K562 (cell line): ENCODE results near the gene ARHGAP22. TPM values are rescaled to one million over a fixed set of nuclear protein-coding genes. Genes with fewer than 3 reads are reported as not detected.
A peak's percentile ranks its signal among the peaks of the same experiment; 100 is the strongest.

Experiments used
- ATAC-seq: fragments of 200-7000 bp; cut with Tn5 transposase; 3 replicates; pipeline ENCODE4 v1.9.1; 2020; ENCODE audit warnings: moderate library complexity
- BruUV-seq: library from RNA; stranded (reverse); fragments of 400-500 nt; replicated peaks from 2 replicates; lab custom pipeline; 2021; lab: Mats Ljungman, UMichigan
- CTCF ChIA-PET: fragments of 300-600 bp; formaldehyde crosslinking; extraction: SDS; loops from one replicate; lab custom pipeline; 2021; ENCODE audit warnings: low intra/inter-chr PET ratio; lab: Yijun Ruan, JAX
- POLR2A ChIA-PET: fragments of 300-600, 350-650 bp; sonication (Branson Sonifier 250); formaldehyde crosslinking; extraction: SDS; loops from one replicate; lab custom pipeline; 2021; ENCODE audit warnings: antibody characterized with exemption, inconsistent platforms; lab: Yijun Ruan, JAX
- DNase-seq, 4 experiments: peaks; one replicate each; pipeline versions ENCODE4 v3.0.0 to v3.0.0-alpha.2; 2011 to 2018; ENCODE audit warnings: low spot score in 3 of 4, mixed read lengths in 3 of 4; ENCODE audit errors: extremely low read depth in 1 of 4
- FAIRE-seq: peaks from 2 replicates; lab custom pipeline; 2011; peaks lifted over from hg19 to GRCh38; lab: Jason Lieb, UNC
- H2AFZ ChIP-seq: 2 replicates; pipeline ENCODE4 v1.6.0; 2011; ENCODE audit warnings: low read depth, low read length, control low read depth, inconsistent platforms
- H3K27ac ChIP-seq: fragments of 200-600 bp; 3 replicates; pipeline ENCODE4 v1.8.0; 2011; ENCODE audit warnings: low read depth, mild to moderate bottlenecking, control low read depth, inconsistent platforms, low read length, moderate library complexity, mixed read lengths; ENCODE audit errors: extremely low read depth
- H3K27me3 ChIP-seq, 2 experiments: fragments of 300-600 bp in 1 of 2; 2 replicates in 1 of 2; 3 replicates in 1 of 2; pipeline versions ENCODE4 v1.6.0 to v1.8.0; 2011; ENCODE audit warnings: inconsistent platforms in 2 of 2, low read length in 2 of 2, mild to moderate bottlenecking in 1 of 2, mixed read lengths in 1 of 2, moderate library complexity in 1 of 2; ENCODE audit not compliant: control insufficient read depth in 2 of 2, insufficient read depth in 2 of 2
- H3K36me3 ChIP-seq: fragments of 300-600 bp; 3 replicates; pipeline ENCODE4 v1.8.0; 2011; ENCODE audit warnings: mild to moderate bottlenecking, low read length, inconsistent platforms; ENCODE audit not compliant: control insufficient read depth, insufficient read depth
- H3K4me1 ChIP-seq, 2 experiments: fragments of 200-600 bp in 1 of 2; replicated peaks in 1 of 2; 2 replicates in 1 of 2; 3 replicates in 1 of 2; pipeline versions ENCODE4 v1.5.1 to v1.8.0; 2011; ENCODE audit warnings: inconsistent platforms in 2 of 2, low read length in 2 of 2, mild to moderate bottlenecking in 1 of 2, mixed read lengths in 1 of 2, moderate library complexity in 1 of 2; ENCODE audit not compliant: control insufficient read depth in 2 of 2, insufficient read depth in 2 of 2
- H3K4me2 ChIP-seq: 2 replicates; pipeline ENCODE4 v1.6.1; 2011; ENCODE audit warnings: low read length, control low read depth, inconsistent platforms, mixed read lengths; ENCODE audit not compliant: insufficient read depth
- H3K4me3 ChIP-seq: fragments of 200-600 bp; sonication (generic), shearing (Covaris generic); 2 replicates; pipeline ENCODE4 v1.5.1; 2016; ENCODE audit warnings: control low read depth, inconsistent platforms
- H3K79me2 ChIP-seq: fragments of 200-600 bp; 3 replicates; pipeline ENCODE4 v1.8.0; 2011; ENCODE audit warnings: low read length, inconsistent platforms; ENCODE audit not compliant: control insufficient read depth, insufficient read depth
- H3K9ac ChIP-seq, 2 experiments: 2 replicates each; pipeline versions ENCODE4 v1.6.0 to v1.6.1; 2011; ENCODE audit warnings: low read depth in 2 of 2, low read length in 2 of 2, control low read depth in 1 of 2, inconsistent platforms in 1 of 2, mild to moderate bottlenecking in 1 of 2, mixed read lengths in 1 of 2; ENCODE audit not compliant: insufficient read depth in 1 of 2
- H3K9me1 ChIP-seq: one replicate; pipeline ENCODE4 v1.6.0; 2011; ENCODE audit warnings: inconsistent platforms, mild to moderate bottlenecking, low read length, moderate library complexity; ENCODE audit not compliant: control insufficient read depth, insufficient read depth
- H3K9me3 ChIP-seq: replicated peaks from 2 replicates; pipeline ENCODE4 v1.5.1; 2011; ENCODE audit warnings: low read depth, low read length, inconsistent platforms; ENCODE audit not compliant: control insufficient read depth, insufficient read depth
- H4K20me1 ChIP-seq: replicated peaks from 2 replicates; pipeline ENCODE4 v1.6.1; 2011; ENCODE audit warnings: low read length, inconsistent platforms, mixed read lengths; ENCODE audit not compliant: control insufficient read depth, insufficient read depth
- CTCF ChIP-seq, 3 experiments: IDR thresholded peaks in 2 of 3; conservative IDR thresholded peaks in 1 of 3; 2 replicates each; pipeline ENCODE4 v1.5.1; 2011 to 2012; ENCODE audit warnings: low read length in 3 of 3, mild to moderate bottlenecking in 3 of 3, control low read depth in 2 of 3, improper control_type of control experiment in 1 of 3, inconsistent platforms in 1 of 3, low read depth in 1 of 3, mixed read lengths in 1 of 3, moderate library complexity in 1 of 3; ENCODE audit not compliant: insufficient read depth in 2 of 3
- ELF2 ChIP-seq: fragments of 250-450 bp; sonication (Bioruptor Pico); IDR thresholded peaks from 2 replicates; pipeline ENCODE4 v1.5.0; 2021; ENCODE audit warnings: mild to moderate bottlenecking
- JUND ChIP-seq, 2 experiments: IDR thresholded peaks; 2 replicates in 1 of 2; 3 replicates in 1 of 2; pipeline ENCODE4 v1.6.1; 2011; ENCODE audit warnings: borderline replicate concordance in 2 of 2, low read depth in 2 of 2, low read length in 2 of 2, improper control_type of control experiment in 1 of 2, missing biosample characterization in 1 of 2, missing genetic modification characterization in 1 of 2, missing genetic modification reagents in 1 of 2
- KLF16 ChIP-seq: IDR thresholded peaks from 2 replicates; pipeline ENCODE4 v1.6.1; 2016; ENCODE audit warnings: antibody characterized with exemption
- MEIS2 ChIP-seq: fragments of 450-650 bp; IDR thresholded peaks from 2 replicates; pipeline ENCODE4 v1.6.1; 2014; ENCODE audit warnings: mild to moderate bottlenecking; ENCODE audit not compliant: partially characterized antibody
- RAD21 ChIP-seq, 2 experiments: fragments of 250-450 bp in 1 of 2; fragments of 450-650 bp in 1 of 2; sonication (Bioruptor Pico) in 1 of 2; formaldehyde crosslinking in 1 of 2; IDR thresholded peaks in 1 of 2; conservative IDR thresholded peaks in 1 of 2; 2 replicates each; pipeline versions ENCODE4 v1.4.0 to v1.8.0; 2020 to 2022; ENCODE audit warnings: mild to moderate bottlenecking in 2 of 2, moderate library complexity in 1 of 2
- RCOR1 ChIP-seq, 2 experiments: IDR thresholded peaks; 2 replicates each; pipeline ENCODE4 v1.6.1; 2012; ENCODE audit warnings: low read depth in 2 of 2, low read length in 2 of 2, borderline replicate concordance in 1 of 2, improper control_type of control experiment in 1 of 2
- SMC3 ChIP-seq: conservative IDR thresholded peaks from 2 replicates; pipeline ENCODE4 v1.6.1; 2011; ENCODE audit warnings: low read depth, low read length, improper control_type of control experiment; ENCODE audit not compliant: insufficient read depth
- ZBTB49 ChIP-seq: sonication (generic); formaldehyde crosslinking; IDR thresholded peaks from 2 replicates; pipeline ENCODE4 v1.8.0; 2022; ENCODE audit warnings: missing genetic modification reagents, mild to moderate bottlenecking, borderline replicate concordance
- ZNF830 ChIP-seq: fragments of 250-450 bp; sonication (Bioruptor Pico); IDR thresholded peaks from 2 replicates; pipeline ENCODE4 v1.5.0; 2021; ENCODE audit warnings: mild to moderate bottlenecking
- WGBS: fragments of 100-300 bp; shearing (Covaris generic); methylation state at CpG from one replicate; pipeline ENCODE4 v1.1.6; 2016; ENCODE audit warnings: low coverage, mixed read lengths; ENCODE audit not compliant: insufficient coverage; ENCODE audit errors: missing lambda C conversion rate; 5-methylcytosine and 5-hydroxymethylcytosine counted together
- in situ Hi-C: fragments of 300-500 bp; cut with MboI; formaldehyde crosslinking; loops from 4 replicates; pipeline ENCODE4 v1.15.0; 2018; ENCODE audit warnings: inconsistent platforms, mixed read lengths
- intact Hi-C: fragments of 100-400 bp; cut with micrococcal nuclease; formaldehyde crosslinking; loops from 2 replicates; pipeline ENCODE4 v1.14.2; 2022
- polyA plus RNA-seq, 8 experiments: library from polyadenylated mRNA; depleted of rRNA in 4 of 8; stranded (reverse) in 5 of 8; unstranded in 3 of 8; fragments of >200 nt; fragmentation: Nextera tagmentation in 2 of 8; fragmentation: Illumina TruSeq in 1 of 8; extraction: Ambion mirVana in 2 of 8; extraction: Trizol in 1 of 8; gene quantifications; 2 replicates each; pipeline versions ENCODE4 v1.2.1 to v1.2.3, GENCODE V29; 2011 to 2014; ENCODE audit warnings: inconsistent platforms in 1 of 8, missing spikeins in 1 of 8
- total RNA-seq, 7 experiments: library from RNA; depleted of rRNA in 6 of 7; stranded (reverse); fragments of >200 nt in 6 of 7; fragmentation: Illumina TruSeq in 2 of 7; extraction: Trizol in 2 of 7; gene quantifications; 2 replicates each; pipeline versions ENCODE4 v1.2.1 to v1.2.3, GENCODE V29; 2011 to 2021; ENCODE audit warnings: low replicate concordance in 1 of 7

Gene ARHGAP22
- total and polyA plus RNA-seq, 9 of the 15 experiments (the other 6 are each of a cell fraction or from before 2014, with no cell fraction given), result 1.3 to 28.1 (median 12.7) TPM

GRCh38 chr10:48608279-48608681 is 3.4 kb upstream of the ARHGAP22 start:
- Histone ChIP-seq H3K36me3 (no peaks in the 10 kb centered on the region), H3K4me1 (peaks cover 0 to 9% of the 10 kb centered on the region in 2 experiments; a peak in 2 of 5 replicates), H3K27ac (no peak overlapping the region), H3K9ac (no peak overlapping the region), H3K9me1 (no peaks in the 10 kb centered on the region), H3K4me3 (no peak overlapping the region), H3K9me3 (no peaks in the 10 kb centered on the region), H4K20me1 (peaks cover 5% of the 10 kb centered on the region), H3K79me2 (no peaks in the 10 kb centered on the region), H3K4me2 (no peak overlapping the region), H2AFZ (no peak overlapping the region), H3K27me3 (peaks cover 22 to 29% of the 10 kb centered on the region in 2 experiments)
- no TSS peak for BruUV-seq
- in situ Hi-C loops, result no loop called here
- peak; percentile 97 for FAIRE-seq
- ATAC-seq, result peak; percentile 96
- ChIA-PET POLR2A (interaction anchor here (1.6 kb wide), 1 partner anchor 17 kb away, joined by 4 read pairs; no protein-coding TSS in a partner anchor), CTCF (interaction anchor here (0.7 to 2.8 kb wide), 2 partner anchors 48 to 374 kb away, joined by 3 to 14 read pairs; no protein-coding TSS in a partner anchor)
- intact Hi-C loops, result loop anchor here (5.0 kb wide), 2 partner anchors 44 to 56 kb away; no protein-coding TSS in a partner anchor
- peak; percentile 73 to 77 (median 75) for DNase-seq
- 3% methylated on average over 3 of the region's 3 CpGs for WGBS
- TF ChIP-seq KLF16 (peak; percentile 40; the same call in 1 of the 2 replicates), ZNF830 (CRISPR knock-in tag) (0 out of 2 replicates have a peak, but pooled peaks have one; percentile 37), SMC3 (peak; percentile 53; the same call in 1 of the 2 replicates), ZBTB49 (no peak), MEIS2 (no peak), RAD21 (CRISPR knock-in tag; conservative IDR thresholded peaks at IDR 0.05 in 1 of 2, IDR thresholded peaks at IDR 0.05 in 1 of 2) (peak in 1 of 2 experiments; percentile 53; a peak in 2 of 4 replicates), JUND (IDR thresholded peaks at IDR 0.05; ENCODE audit: borderline replicate concordance, low read depth, low read length) (0 out of 2 replicates have a peak, but pooled peaks have one; percentile 8), JUND (tag; IDR thresholded peaks at IDR 0.05; ENCODE audit: borderline replicate concordance, low read depth, low read length) (no peak), CTCF (IDR thresholded peaks at IDR 0.05 in 2 of 3, conservative IDR thresholded peaks at IDR 0.05 in 1 of 3; ENCODE audit: insufficient read depth in 2 of 3, low read depth in 1 of 3, low read length in 3 of 3) (peak; percentile 77 to 92 (median 88)), ELF2 (no peak), RCOR1 (IDR thresholded peaks at IDR 0.05; ENCODE audit: borderline replicate concordance in 1 of 2, low read depth in 2 of 2, low read length in 2 of 2) (0 out of 4 replicates have a peak, but pooled peaks of 1 of the 2 experiments have one; percentile 10)
